ENCODE data around the gene C2CD2L. TPM values are rescaled to one million over a fixed set of nuclear protein-coding genes. Genes with fewer than 3 reads are reported as not detected.

C2CD2L gene
- total and polyA plus RNA-seq, 2 of the 13 experiments (the other 11 are each of a cell fraction or from before 2014, with no cell fraction given): 3.7 to 5.5 TPM

- TF ChIP-seq ZSCAN20 (CRISPR knock-in tag; IDR thresholded peaks at IDR 0.05; ENCODE audit: borderline replicate concordance) (no peak), ISL2 (CRISPR knock-in tag; IDR thresholded peaks at IDR 0.05) (peak; percentile 33; the same call in 1 of the 2 replicates), SRF (IDR thresholded peaks at IDR 0.05; ENCODE audit: low read depth, low read length) (no peak), SOX6 (IDR thresholded peaks at IDR 0.05) (no peak), SOX6 (CRISPR knock-in tag; IDR thresholded peaks at IDR 0.05) (peak; percentile 39; the same call in 1 of the 2 replicates), RARG (CRISPR knock-in tag; IDR thresholded peaks at IDR 0.05; ENCODE audit: low read depth) (no peak), ZBTB46 (CRISPR knock-in tag; IDR thresholded peaks at IDR 0.05; ENCODE audit: borderline replicate concordance) (no peak), ZNF609 (CRISPR knock-in tag; IDR thresholded peaks at IDR 0.05; ENCODE audit: borderline replicate concordance) (no peak), HBP1 (CRISPR knock-in tag; IDR thresholded peaks at IDR 0.05; ENCODE audit: low read depth) (peak; percentile 71; the same call in 1 of the 2 replicates), ZNF775 (CRISPR knock-in tag; IDR thresholded peaks at IDR 0.05; ENCODE audit: borderline replicate concordance) (no peak), SAP130 (CRISPR knock-in tag; IDR thresholded peaks at IDR 0.05; ENCODE audit: low read depth) (peak; percentile 99), FOXA1 (IDR thresholded peaks at IDR 0.05) (no peak), FOXA1 (CRISPR knock-in tag; IDR thresholded peaks at IDR 0.05) (no peak; the same call in 1 of the 2 replicates), GFI1 (CRISPR knock-in tag; IDR thresholded peaks at IDR 0.05; ENCODE audit: borderline replicate concordance) (no peak), GRHL1 (CRISPR knock-in tag; conservative IDR thresholded peaks at IDR 0.05) (no peak), ZNF550 (CRISPR knock-in tag; IDR thresholded peaks at IDR 0.05; ENCODE audit: borderline replicate concordance) (no peak), ZNF615 (CRISPR knock-in tag; IDR thresholded peaks at IDR 0.05; ENCODE audit: borderline replicate concordance) (no peak), PITX1 (CRISPR knock-in tag; IDR thresholded peaks at IDR 0.05) (peak; percentile 62; the same call in 1 of the 2 replicates)
Measured at GRCh38 chr11:119067371-119068222, 39.5 kb upstream of the C2CD2L start, which contains the start of gene VPS11 (continued).

All from HepG2 (cell line).